HG02571 (cell line): ENCODE data around the gene PUS1.

Experiments
- ATAC-seq: cut with Tn5 transposase; IDR thresholded peaks from one replicate; pipeline ENCODE4 v1.9.1; 2021; ENCODE audit warnings: mild to moderate bottlenecking, moderate library complexity; ENCODE audit not compliant: unreplicated experiment

PUS1 gene

GRCh38 chr12:131990066-131990979, 61.2 kb downstream of the PUS1 start:
- ATAC-seq, result no peak

GRCh38 chr12:131990980-131991305, 61.9 kb downstream of the PUS1 start:
- ATAC-seq, result no peak

DNA sequence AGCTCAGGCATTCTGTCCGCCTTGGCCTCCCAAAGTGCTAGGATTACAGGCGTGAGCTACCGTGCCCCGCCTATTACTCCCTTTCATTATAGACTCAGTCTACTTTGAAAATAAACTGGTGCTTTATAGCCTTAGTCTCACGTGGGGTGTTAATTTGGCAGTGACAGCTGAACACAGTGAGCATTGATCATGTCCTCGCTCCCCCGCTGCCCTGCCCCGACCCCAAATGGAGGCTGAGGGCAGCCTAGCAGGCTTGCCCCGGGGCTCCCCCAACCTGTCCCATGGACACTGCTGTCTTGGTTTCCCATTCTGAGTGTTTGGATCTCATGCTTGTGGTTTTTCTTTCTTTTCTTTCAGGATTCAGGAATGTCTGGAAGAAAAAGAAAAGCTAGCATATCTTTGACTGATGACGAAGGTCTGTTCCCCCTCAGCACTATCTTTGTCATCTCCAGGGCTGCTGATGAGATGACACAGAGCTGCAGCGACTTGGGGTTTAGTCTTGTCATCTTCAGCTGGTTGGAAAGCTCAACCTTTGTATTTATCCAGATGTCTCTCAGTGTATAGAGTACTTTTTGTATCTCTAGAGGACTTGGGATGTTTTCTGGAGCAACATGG, 62.8 kb downstream of the PUS1 start:
- no peak for ATAC-seq

DNA sequence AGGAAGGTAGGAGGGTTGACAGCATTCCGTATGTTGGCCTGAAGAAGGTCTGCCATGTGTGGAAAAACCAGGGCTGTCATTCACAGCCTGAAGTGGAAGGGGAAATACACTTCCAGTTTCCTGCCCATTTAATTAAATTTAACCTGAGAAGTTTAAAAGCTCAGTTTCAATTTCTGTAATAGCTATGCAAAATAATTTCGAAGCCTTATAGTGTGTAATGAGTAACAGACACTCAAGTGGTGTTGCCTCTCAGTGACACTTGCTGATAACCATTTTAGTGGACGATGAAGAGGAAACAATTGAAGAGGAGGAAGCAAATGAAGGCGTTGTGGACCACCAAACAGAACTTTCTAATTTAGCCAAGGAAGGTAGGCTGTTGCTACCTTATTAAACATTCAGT, 65.5 kb downstream of the PUS1 start:
- peak; percentile 59 for ATAC-seq
